ENCODE measurements around the gene NAALADL1.

The NAALADL1 gene

GRCh38 chr11:65058419-65059054 lies at the start of gene NAALADL1:
TSS of gene NAALADL1 (minus strand) at chr11:65058553. CDS start at chr11:65058521, 32 bp downstream.
- no peak for DNase-seq

GRCh38 chr11:65107751-65108468 lies 49.6 kb upstream of the NAALADL1 start:
- no peak for DNase-seq

GRCh38 chr11:65107078-65107477 lies 48.7 kb upstream of the NAALADL1 start:
- no peak for DNase-seq

- DNase-seq: no peak
Observed at GRCh38 chr11:65104628-65105027, 46.3 kb upstream of the NAALADL1 start.

- DNase-seq: no peak
Observed at GRCh38 chr11:65103476-65103875, 45.1 kb upstream of the NAALADL1 start.

GRCh38 chr11:65102142-65103095 lies 44.1 kb upstream of the NAALADL1 start:
- DNase-seq: no peak

GRCh38 chr11:65100674-65101350 lies 42.5 kb upstream of the NAALADL1 start:
- no peak for DNase-seq

- DNase-seq: no peak
Observed at GRCh38 chr11:65096926-65097325, 38.6 kb upstream of the NAALADL1 start.

- DNase-seq: peak; percentile 88 to 91
Observed at GRCh38 chr11:65095974-65096806, 37.8 kb upstream of the NAALADL1 start, which contains the start of gene VPS51. TSS of gene VPS51 (plus strand) at chr11:65096214. CDS start at chr11:65096251, 37 bp downstream.

GRCh38 chr11:65095427-65095826 lies 37.1 kb upstream of the NAALADL1 start:
- DNase-seq: no peak

- no peak for DNase-seq
Observed at GRCh38 chr11:65090628-65091027, 32.3 kb upstream of the NAALADL1 start.

- no peak for DNase-seq
Observed at GRCh38 chr11:65089621-65090020, 31.3 kb upstream of the NAALADL1 start.

- DNase-seq: no peak
Observed at GRCh38 chr11:65087827-65088226, 29.5 kb upstream of the NAALADL1 start.

- DNase-seq: no peak
Observed at GRCh38 chr11:65087216-65087615, 28.9 kb upstream of the NAALADL1 start.

- DNase-seq: no peak
Observed at GRCh38 chr11:65086809-65087208, 28.5 kb upstream of the NAALADL1 start.

GRCh38 chr11:65085446-65085845 lies 27.1 kb upstream of the NAALADL1 start:
- no peak for DNase-seq

- no peak for DNase-seq
Observed at GRCh38 chr11:65084598-65085375, 26.4 kb upstream of the NAALADL1 start.

- peak; percentile 96 for DNase-seq
Observed at GRCh38 chr11:65083834-65084597, 25.7 kb upstream of the NAALADL1 start, which contains the start of the genes CDCA5 and ZFPL1. TSS of gene CDCA5 (minus strand) at chr11:65084040. CDS start at chr11:65083978, 62 bp downstream. TSS of gene ZFPL1 (plus strand) at chr11:65084222. CDS start at chr11:65084699, 477 bp downstream.

GRCh38 chr11:65083134-65083833 lies 24.9 kb upstream of the NAALADL1 start:
- DNase-seq: no peak
